Erythroblast (primary cell): ENCODE data around the gene PATJ.

Source experiments
- GATA1 ChIP-seq: IDR thresholded peaks from 2 replicates; pipeline ENCODE4 v1.6.1; 2011; ENCODE audit warnings: low read depth, mild to moderate bottlenecking, control low read depth, low read length, moderate library complexity
- POLR2A ChIP-seq: IDR thresholded peaks from 2 replicates; pipeline ENCODE4 v1.6.1; 2011; ENCODE audit warnings: mild to moderate bottlenecking, low read length

- TF ChIP-seq POLR2A = no peak
- no peak for TF ChIP-seq GATA1
Observed at GRCh38 chr1:61752921-61753389, 10.7 kb downstream of the PATJ start.
